IMR-90 (cell line): Measurements from ENCODE around the gene PTTG1IP2. TPM values are rescaled to one million over a fixed set of nuclear protein-coding genes. Genes with fewer than 3 reads are reported as not detected.

Experiments used
- ATAC-seq: fragments of 200-7000 bp; cut with Tn5 transposase; 2 replicates; pipeline ENCODE4 v1.9.1; 2020; ENCODE audit warnings: low read depth, mild to moderate bottlenecking, moderate library complexity
- BruUV-seq: library from RNA; stranded (reverse); fragments of 400-500 nt; replicated peaks from 2 replicates; lab custom pipeline; 2021; lab: Mats Ljungman, UMichigan
- CTCF ChIA-PET: fragments of 300-600 bp; formaldehyde crosslinking; extraction: SDS; loops from one replicate; lab custom pipeline; 2021; ENCODE audit warnings: antibody characterized with exemption; lab: Yijun Ruan, JAX
- POLR2A ChIA-PET: fragments of 300-600 bp; sonication (Branson Sonifier 250); formaldehyde crosslinking; loops from one replicate; lab custom pipeline; 2022; ENCODE audit warnings: antibody characterized with exemption; ENCODE audit not compliant: unreplicated experiment; lab: Charles Lee
- DNase-seq: peaks from one replicate; pipeline ENCODE4 v3.0.0; 2013
- H2AFZ ChIP-seq: replicated peaks from 2 replicates; pipeline ENCODE3; 2013; ENCODE audit warnings: low read length, mild to moderate bottlenecking; ENCODE audit not compliant: poor library complexity
- H2AK5ac ChIP-seq: 2 replicates; pipeline ENCODE4 v1.6.1; 2013; ENCODE audit warnings: low read depth, low read length, inconsistent platforms
- H2AK9ac ChIP-seq: replicated peaks from 2 replicates; pipeline ENCODE3; 2013; ENCODE audit warnings: mild to moderate bottlenecking, low read depth, low read length, moderate library complexity; ENCODE audit not compliant: poor library complexity
- H2BK120ac ChIP-seq: 2 replicates; pipeline ENCODE4 v1.6.1; 2013; ENCODE audit warnings: low read depth, low read length, inconsistent platforms
- H2BK15ac ChIP-seq: 3 replicates; pipeline ENCODE4 v1.6.1; 2013; ENCODE audit warnings: low read depth, low read length, inconsistent platforms
- H2BK20ac ChIP-seq: 2 replicates; pipeline ENCODE4 v1.6.1; 2013; ENCODE audit warnings: low read depth, mild to moderate bottlenecking, inconsistent platforms, low read length, moderate library complexity
- H2BK5ac ChIP-seq: 2 replicates; pipeline ENCODE4 v1.6.1; 2013; ENCODE audit warnings: mild to moderate bottlenecking, low read depth, low read length, inconsistent platforms; ENCODE audit not compliant: poor library complexity, severe bottlenecking
- H3K14ac ChIP-seq: replicated peaks from 2 replicates; pipeline ENCODE4 v1.6.1; 2013; ENCODE audit warnings: low read depth, low read length, inconsistent platforms
- H3K18ac ChIP-seq: 2 replicates; pipeline ENCODE4 v1.6.1; 2013; ENCODE audit warnings: low read depth, low read length, control low read depth
- H3K23ac ChIP-seq: 2 replicates; pipeline ENCODE4 v1.6.1; 2013; ENCODE audit warnings: low read depth, low read length, inconsistent platforms
- H3K27ac ChIP-seq: 2 replicates; pipeline ENCODE4 v1.5.1; 2013; ENCODE audit warnings: mild to moderate bottlenecking, control low read depth, low read length; ENCODE audit not compliant: insufficient read depth
- H3K27me3 ChIP-seq: 2 replicates; pipeline ENCODE4 v1.6.1; 2013; ENCODE audit warnings: low read length; ENCODE audit not compliant: control insufficient read depth, insufficient read depth
- H3K36me3 ChIP-seq: 2 replicates; pipeline ENCODE4 v1.6.1; 2013; ENCODE audit warnings: low read length, mixed read lengths; ENCODE audit not compliant: control insufficient read depth, insufficient read depth
- H3K4ac ChIP-seq: 2 replicates; pipeline ENCODE4 v1.6.1; 2013; ENCODE audit warnings: low read depth, low read length, inconsistent platforms
- H3K4me1 ChIP-seq: 2 replicates; pipeline ENCODE4 v1.6.1; 2013; ENCODE audit warnings: low read length, mixed read lengths; ENCODE audit not compliant: control insufficient read depth, insufficient read depth
- H3K4me2 ChIP-seq: 2 replicates; pipeline ENCODE4 v1.6.1; 2013; ENCODE audit warnings: low read depth, mild to moderate bottlenecking, control low read depth, low read length, moderate library complexity
- H3K4me3 ChIP-seq: 2 replicates; pipeline ENCODE4 v1.5.1; 2013; ENCODE audit warnings: low read depth, mild to moderate bottlenecking, control low read depth, low read length, moderate library complexity; ENCODE audit not compliant: insufficient read depth
- H3K56ac ChIP-seq: 2 replicates; pipeline ENCODE4 v1.6.1; 2013; ENCODE audit warnings: low read length, inconsistent platforms; ENCODE audit not compliant: insufficient read depth; ENCODE audit errors: extremely low read depth
- H3K79me1 ChIP-seq, 2 experiments: 2 replicates each; pipeline ENCODE4 v1.6.1; 2013; ENCODE audit warnings: low read length in 2 of 2, inconsistent platforms in 1 of 2, low read depth in 1 of 2
- H3K9ac ChIP-seq: 2 replicates; pipeline ENCODE4 v1.6.1; 2013; ENCODE audit warnings: low read depth, low read length, control low read depth
- H3K9me1 ChIP-seq: 2 replicates; pipeline ENCODE4 v1.6.1; 2013; ENCODE audit warnings: low read length, inconsistent platforms; ENCODE audit not compliant: insufficient read depth
- H3K9me3 ChIP-seq: 2 replicates; pipeline ENCODE4 v1.6.1; 2013; ENCODE audit warnings: low read length; ENCODE audit not compliant: control insufficient read depth, insufficient read depth
- H4K20me1 ChIP-seq: 2 replicates; pipeline ENCODE4 v1.6.1; 2013; ENCODE audit warnings: low read length, inconsistent platforms; ENCODE audit not compliant: insufficient read depth
- H4K5ac ChIP-seq: 2 replicates; pipeline ENCODE4 v1.6.1; 2013; ENCODE audit warnings: mild to moderate bottlenecking, low read depth, low read length, control low read depth
- H4K8ac ChIP-seq, 2 experiments: 2 replicates each; pipeline ENCODE4 v1.6.1; 2013; ENCODE audit warnings: low read depth in 2 of 2, low read length in 2 of 2, control low read depth in 1 of 2, inconsistent platforms in 1 of 2
- H4K91ac ChIP-seq: 2 replicates; pipeline ENCODE4 v1.6.1; 2013; ENCODE audit warnings: low read depth, low read length, inconsistent platforms; ENCODE audit not compliant: insufficient read depth
- SMC3 ChIP-seq: fragments of 150-350 bp; IDR thresholded peaks from 2 replicates; pipeline ENCODE4 v1.6.1; 2016; ENCODE audit warnings: low read depth, mild to moderate bottlenecking, antibody characterized with exemption, low read length, moderate library complexity
- WGBS, 2 experiments: methylation state at CpG; one replicate each; pipeline versions ENCODE4 v1.1.5 to v1.1.7; 2013; ENCODE audit warnings: missing lambda C conversion rate in 2 of 2; ENCODE audit not compliant: insufficient read length in 1 of 2; ENCODE audit errors: extremely low coverage in 2 of 2; 5-methylcytosine and 5-hydroxymethylcytosine counted together
- dilution Hi-C: fragments of 300-500 bp; cut with HindIII; formaldehyde crosslinking; loops from one replicate; pipeline ENCODE4 v1.14.3; 2018; ENCODE audit warnings: low sequenced_read_pairs; ENCODE audit not compliant: unreplicated experiment
- in situ Hi-C: fragments of 300-500 bp; cut with MboI; formaldehyde crosslinking; loops from 3 replicates; pipeline ENCODE4 v1.14.3; 2019; ENCODE audit warnings: low sequenced_read_pairs, inconsistent platforms, mixed read lengths
- intact Hi-C: fragments of 100-400 bp; cut with micrococcal nuclease; formaldehyde crosslinking; loops from 2 replicates; pipeline ENCODE4 v1.10.0; 2022
- polyA plus RNA-seq, 3 experiments: library from polyadenylated mRNA; depleted of rRNA; stranded (reverse); fragments of >200 nt; gene quantifications; 2 replicates each; pipeline ENCODE4 v1.2.3, GENCODE V29; 2012; ENCODE audit warnings: low replicate concordance in 1 of 3
- total RNA-seq: library from RNA; depleted of rRNA; stranded (reverse); fragments of >200 nt; gene quantifications from 2 replicates; pipeline ENCODE4 v1.2.3, GENCODE V29; 2012
- TF ChIP-seq, protein P1 (sequence below): fragments of 150-350 bp; IDR thresholded peaks from 2 replicates; pipeline ENCODE4 v1.6.1; 2017; ENCODE audit warnings: mild to moderate bottlenecking, antibody characterized with exemption, low read length, low read depth

The PTTG1IP2 gene
- total and polyA plus RNA-seq, 2 of the 4 experiments (the other 2 are of a cell fraction), result not detected

- dilution Hi-C loops (no loop called here), intact Hi-C loops (no loop called here)
Observed at GRCh38 chr7:90495241-90495640, 25.8 kb downstream of the PTTG1IP2 start.

More at GRCh38 chr7:90495241-90495640, 25.8 kb downstream of the PTTG1IP2 start:
- Histone ChIP-seq H4K91ac (no peak overlapping the region), H2AFZ (no peak overlapping the region), H3K9ac (no peak overlapping the region), H2BK20ac (no peak overlapping the region), H3K4me1 (no peaks in the 10 kb centered on the region), H3K4me2 (no peak overlapping the region), H3K36me3 (no peaks in the 10 kb centered on the region), H2BK120ac (no peak overlapping the region), H4K20me1 (no peaks in the 10 kb centered on the region), H3K79me1 (no peaks in the 10 kb centered on the region), H3K23ac (no peak overlapping the region), H3K9me3 (no peaks in the 10 kb centered on the region), H4K8ac (no peak overlapping the region), H3K4ac (no peak overlapping the region), H4K5ac (no peak overlapping the region), H2AK5ac (no peak overlapping the region), H2BK5ac (no peak overlapping the region), H3K27me3 (no peaks in the 10 kb centered on the region), H2BK15ac (no peak overlapping the region), H3K9me1 (no peaks in the 10 kb centered on the region), H3K4me3 (no peak overlapping the region), H3K56ac (no peak overlapping the region), H3K18ac (no peak overlapping the region), H3K14ac (no peak overlapping the region), H3K27ac (no peak overlapping the region), H2AK9ac (no peak overlapping the region)
- in situ Hi-C loops, result no loop called here
- no CpG with 5 or more reads among the region's 1 CpG for WGBS, 2 experiments
- ATAC-seq (no peak), DNase-seq (no peak)
- BruUV-seq, result no TSS peak
- POLR2A ChIA-PET, result no interaction called here
- no peak for TF ChIP-seq SMC3
- TF ChIP-seq, protein P1, sequence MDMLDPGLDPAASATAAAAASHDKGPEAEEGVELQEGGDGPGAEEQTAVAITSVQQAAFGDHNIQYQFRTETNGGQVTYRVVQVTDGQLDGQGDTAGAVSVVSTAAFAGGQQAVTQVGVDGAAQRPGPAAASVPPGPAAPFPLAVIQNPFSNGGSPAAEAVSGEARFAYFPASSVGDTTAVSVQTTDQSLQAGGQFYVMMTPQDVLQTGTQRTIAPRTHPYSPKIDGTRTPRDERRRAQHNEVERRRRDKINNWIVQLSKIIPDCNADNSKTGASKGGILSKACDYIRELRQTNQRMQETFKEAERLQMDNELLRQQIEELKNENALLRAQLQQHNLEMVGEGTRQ, result no peak
- CTCF ChIA-PET, result no interaction called here
